ENCODE results near the gene DNAJA2. TPM values are rescaled to one million over a fixed set of nuclear protein-coding genes. Genes with fewer than 3 reads are reported as not detected.
A peak's percentile ranks its signal among the peaks of the same experiment; 100 is the strongest.

DNAJA2 gene
- total and polyA plus RNA-seq, 9 of the 15 experiments (the other 6 are each of a cell fraction or from before 2014, with no cell fraction given) = 24.1 to 75.9 (median 50.7) TPM

DNA sequence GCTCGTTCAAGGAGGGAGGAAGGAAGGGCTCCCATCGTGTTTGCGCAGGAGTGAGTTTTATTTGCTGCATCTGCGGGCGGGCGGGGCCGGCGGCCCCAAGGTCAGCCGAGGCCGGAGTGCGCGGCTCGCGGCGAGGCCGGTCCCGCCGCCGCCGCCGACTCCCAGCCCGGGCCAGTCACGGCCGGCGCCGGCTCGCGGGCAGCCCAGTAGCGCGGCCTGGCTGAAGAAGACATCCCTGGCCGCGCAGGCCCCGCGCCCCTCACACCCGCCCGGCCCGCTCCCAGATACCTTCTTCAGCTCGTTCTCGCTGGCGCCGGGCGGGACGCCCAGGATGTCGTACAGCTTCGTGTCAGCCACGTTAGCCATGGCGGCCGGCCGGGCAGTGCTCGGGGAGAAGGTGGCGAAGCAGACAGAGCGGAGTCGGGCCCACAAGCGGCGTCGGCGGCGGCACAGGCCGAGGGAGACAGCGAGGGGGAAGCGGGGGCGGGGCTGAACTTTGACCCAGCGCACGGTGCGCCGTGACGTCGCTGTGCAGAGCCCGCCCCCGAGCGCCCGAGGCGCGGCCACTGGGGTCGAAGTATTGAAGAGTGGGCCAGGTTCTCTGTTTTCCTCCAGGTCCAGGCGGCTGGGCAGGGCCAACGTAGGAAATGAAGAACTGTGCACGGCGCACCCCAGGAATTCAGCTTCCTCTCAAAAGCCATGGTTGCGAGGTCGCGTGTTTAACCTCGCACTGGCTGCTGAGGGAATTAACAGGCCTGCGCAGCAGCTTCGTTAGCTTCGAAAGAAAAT, at the start of gene DNAJA2 (continued):
- TF ChIP-seq, protein P1, sequence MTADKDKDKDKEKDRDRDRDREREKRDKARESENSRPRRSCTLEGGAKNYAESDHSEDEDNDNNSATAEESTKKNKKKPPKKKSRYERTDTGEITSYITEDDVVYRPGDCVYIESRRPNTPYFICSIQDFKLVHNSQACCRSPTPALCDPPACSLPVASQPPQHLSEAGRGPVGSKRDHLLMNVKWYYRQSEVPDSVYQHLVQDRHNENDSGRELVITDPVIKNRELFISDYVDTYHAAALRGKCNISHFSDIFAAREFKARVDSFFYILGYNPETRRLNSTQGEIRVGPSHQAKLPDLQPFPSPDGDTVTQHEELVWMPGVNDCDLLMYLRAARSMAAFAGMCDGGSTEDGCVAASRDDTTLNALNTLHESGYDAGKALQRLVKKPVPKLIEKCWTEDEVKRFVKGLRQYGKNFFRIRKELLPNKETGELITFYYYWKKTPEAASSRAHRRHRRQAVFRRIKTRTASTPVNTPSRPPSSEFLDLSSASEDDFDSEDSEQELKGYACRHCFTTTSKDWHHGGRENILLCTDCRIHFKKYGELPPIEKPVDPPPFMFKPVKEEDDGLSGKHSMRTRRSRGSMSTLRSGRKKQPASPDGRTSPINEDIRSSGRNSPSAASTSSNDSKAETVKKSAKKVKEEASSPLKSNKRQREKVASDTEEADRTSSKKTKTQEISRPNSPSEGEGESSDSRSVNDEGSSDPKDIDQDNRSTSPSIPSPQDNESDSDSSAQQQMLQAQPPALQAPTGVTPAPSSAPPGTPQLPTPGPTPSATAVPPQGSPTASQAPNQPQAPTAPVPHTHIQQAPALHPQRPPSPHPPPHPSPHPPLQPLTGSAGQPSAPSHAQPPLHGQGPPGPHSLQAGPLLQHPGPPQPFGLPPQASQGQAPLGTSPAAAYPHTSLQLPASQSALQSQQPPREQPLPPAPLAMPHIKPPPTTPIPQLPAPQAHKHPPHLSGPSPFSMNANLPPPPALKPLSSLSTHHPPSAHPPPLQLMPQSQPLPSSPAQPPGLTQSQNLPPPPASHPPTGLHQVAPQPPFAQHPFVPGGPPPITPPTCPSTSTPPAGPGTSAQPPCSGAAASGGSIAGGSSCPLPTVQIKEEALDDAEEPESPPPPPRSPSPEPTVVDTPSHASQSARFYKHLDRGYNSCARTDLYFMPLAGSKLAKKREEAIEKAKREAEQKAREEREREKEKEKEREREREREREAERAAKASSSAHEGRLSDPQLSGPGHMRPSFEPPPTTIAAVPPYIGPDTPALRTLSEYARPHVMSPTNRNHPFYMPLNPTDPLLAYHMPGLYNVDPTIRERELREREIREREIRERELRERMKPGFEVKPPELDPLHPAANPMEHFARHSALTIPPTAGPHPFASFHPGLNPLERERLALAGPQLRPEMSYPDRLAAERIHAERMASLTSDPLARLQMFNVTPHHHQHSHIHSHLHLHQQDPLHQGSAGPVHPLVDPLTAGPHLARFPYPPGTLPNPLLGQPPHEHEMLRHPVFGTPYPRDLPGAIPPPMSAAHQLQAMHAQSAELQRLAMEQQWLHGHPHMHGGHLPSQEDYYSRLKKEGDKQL (CRISPR knock-in tag; IDR thresholded peaks at IDR 0.05; ENCODE audit: borderline replicate concordance) = no peak
- TF ChIP-seq PYGO2 (tag; IDR thresholded peaks at IDR 0.05) (no peak), CTCFL (IDR thresholded peaks at IDR 0.05; ENCODE audit: borderline replicate concordance, insufficient read depth, low read depth, low read length, poor library complexity, severe bottlenecking) (no peak), NEUROD1 (IDR thresholded peaks at IDR 0.05; ENCODE audit: borderline replicate concordance, low read depth, low read length, partially characterized antibody) (peak; percentile 15), TCF7 (IDR thresholded peaks at IDR 0.05; ENCODE audit: borderline replicate concordance) (no peak), BRD9 (IDR thresholded peaks at IDR 0.05; ENCODE audit: low read depth, partially characterized antibody) (no peak), RFX1 (IDR thresholded peaks at IDR 0.05) (no peak), ARHGAP35 (IDR thresholded peaks at IDR 0.05; ENCODE audit: partially characterized antibody) (no peak), PML (IDR thresholded peaks at IDR 0.05; ENCODE audit: low read length) (peak; percentile 55; the same call in 1 of the 2 replicates), ELF2 (CRISPR knock-in tag; IDR thresholded peaks at IDR 0.05) (no peak), HEY1 (CRISPR knock-in tag; IDR thresholded peaks at IDR 0.05; ENCODE audit: borderline replicate concordance) (no peak), DACH1 (IDR thresholded peaks at IDR 0.05; ENCODE audit: partially characterized antibody) (no peak), SP1 (CRISPR knock-in tag; IDR thresholded peaks at IDR 0.05) (peak; percentile 95), ILF3 (IDR thresholded peaks at IDR 0.05; ENCODE audit: borderline replicate concordance) (no peak), MXI1 (IDR thresholded peaks at IDR 0.05; ENCODE audit: low read depth, low read length) (no peak), ZNF140 (CRISPR knock-in tag; IDR thresholded peaks at IDR 0.05) (no peak), ZNF408 (CRISPR knock-in tag; IDR thresholded peaks at IDR 0.05; ENCODE audit: low read depth) (no peak), ZNF764 (CRISPR knock-in tag; IDR thresholded peaks at IDR 0.05; ENCODE audit: low read depth) (no peak)
- TF ChIP-seq, protein P2, sequence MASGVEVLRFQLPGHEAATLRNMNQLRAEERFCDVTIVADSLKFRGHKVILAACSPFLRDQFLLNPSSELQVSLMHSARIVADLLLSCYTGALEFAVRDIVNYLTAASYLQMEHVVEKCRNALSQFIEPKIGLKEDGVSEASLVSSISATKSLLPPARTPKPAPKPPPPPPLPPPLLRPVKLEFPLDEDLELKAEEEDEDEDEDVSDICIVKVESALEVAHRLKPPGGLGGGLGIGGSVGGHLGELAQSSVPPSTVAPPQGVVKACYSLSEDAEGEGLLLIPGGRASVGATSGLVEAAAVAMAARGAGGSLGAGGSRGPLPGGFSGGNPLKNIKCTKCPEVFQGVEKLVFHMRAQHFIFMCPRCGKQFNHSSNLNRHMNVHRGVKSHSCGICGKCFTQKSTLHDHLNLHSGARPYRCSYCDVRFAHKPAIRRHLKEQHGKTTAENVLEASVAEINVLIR (CRISPR knock-in tag; IDR thresholded peaks at IDR 0.05) = peak; percentile 59
